Right lobe of liver (tissue), 4 donors: Measurements from ENCODE around the gene GHR.

Source experiments
- POLR2A ChIP-seq: fragments of 450-650 bp; IDR thresholded peaks from one replicate; pipeline ENCODE4 v1.6.1; 2017; ENCODE audit warnings: antibody characterized with exemption, mild to moderate bottlenecking
- TF ChIP-seq, protein P1 (sequence below), 4 donors: fragments of 200-600 bp in 3 of 4; fragments of 450-650 bp in 1 of 4; IDR thresholded peaks; one replicate each; pipeline versions ENCODE4 v1.5.1 to v1.8.0; 2016 to 2022; ENCODE audit warnings: antibody characterized with exemption in 4 of 4, mild to moderate bottlenecking in 2 of 4
- donor health status: DM: no; HTN: no; CAD: no.
- donor health status: DM: no; HTN: no; CAD: no.
- donor health status: DM: no; HTN: yes; CAD: no.

- TF ChIP-seq, protein P1, sequence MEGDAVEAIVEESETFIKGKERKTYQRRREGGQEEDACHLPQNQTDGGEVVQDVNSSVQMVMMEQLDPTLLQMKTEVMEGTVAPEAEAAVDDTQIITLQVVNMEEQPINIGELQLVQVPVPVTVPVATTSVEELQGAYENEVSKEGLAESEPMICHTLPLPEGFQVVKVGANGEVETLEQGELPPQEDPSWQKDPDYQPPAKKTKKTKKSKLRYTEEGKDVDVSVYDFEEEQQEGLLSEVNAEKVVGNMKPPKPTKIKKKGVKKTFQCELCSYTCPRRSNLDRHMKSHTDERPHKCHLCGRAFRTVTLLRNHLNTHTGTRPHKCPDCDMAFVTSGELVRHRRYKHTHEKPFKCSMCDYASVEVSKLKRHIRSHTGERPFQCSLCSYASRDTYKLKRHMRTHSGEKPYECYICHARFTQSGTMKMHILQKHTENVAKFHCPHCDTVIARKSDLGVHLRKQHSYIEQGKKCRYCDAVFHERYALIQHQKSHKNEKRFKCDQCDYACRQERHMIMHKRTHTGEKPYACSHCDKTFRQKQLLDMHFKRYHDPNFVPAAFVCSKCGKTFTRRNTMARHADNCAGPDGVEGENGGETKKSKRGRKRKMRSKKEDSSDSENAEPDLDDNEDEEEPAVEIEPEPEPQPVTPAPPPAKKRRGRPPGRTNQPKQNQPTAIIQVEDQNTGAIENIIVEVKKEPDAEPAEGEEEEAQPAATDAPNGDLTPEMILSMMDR (IDR thresholded peaks at IDR 0.05), result no peak
- no peak for TF ChIP-seq POLR2A
Measured at GRCh38 chr5:42396111-42396510, 27.1 kb upstream of the GHR start.
